ENCODE results near the gene DXO.
"Not testable (repeated sequence)": the region's sequence is repeated elsewhere in the genome, so short reads cannot be mapped to it uniquely, and the experiment has no call there.

DXO gene

DNA sequence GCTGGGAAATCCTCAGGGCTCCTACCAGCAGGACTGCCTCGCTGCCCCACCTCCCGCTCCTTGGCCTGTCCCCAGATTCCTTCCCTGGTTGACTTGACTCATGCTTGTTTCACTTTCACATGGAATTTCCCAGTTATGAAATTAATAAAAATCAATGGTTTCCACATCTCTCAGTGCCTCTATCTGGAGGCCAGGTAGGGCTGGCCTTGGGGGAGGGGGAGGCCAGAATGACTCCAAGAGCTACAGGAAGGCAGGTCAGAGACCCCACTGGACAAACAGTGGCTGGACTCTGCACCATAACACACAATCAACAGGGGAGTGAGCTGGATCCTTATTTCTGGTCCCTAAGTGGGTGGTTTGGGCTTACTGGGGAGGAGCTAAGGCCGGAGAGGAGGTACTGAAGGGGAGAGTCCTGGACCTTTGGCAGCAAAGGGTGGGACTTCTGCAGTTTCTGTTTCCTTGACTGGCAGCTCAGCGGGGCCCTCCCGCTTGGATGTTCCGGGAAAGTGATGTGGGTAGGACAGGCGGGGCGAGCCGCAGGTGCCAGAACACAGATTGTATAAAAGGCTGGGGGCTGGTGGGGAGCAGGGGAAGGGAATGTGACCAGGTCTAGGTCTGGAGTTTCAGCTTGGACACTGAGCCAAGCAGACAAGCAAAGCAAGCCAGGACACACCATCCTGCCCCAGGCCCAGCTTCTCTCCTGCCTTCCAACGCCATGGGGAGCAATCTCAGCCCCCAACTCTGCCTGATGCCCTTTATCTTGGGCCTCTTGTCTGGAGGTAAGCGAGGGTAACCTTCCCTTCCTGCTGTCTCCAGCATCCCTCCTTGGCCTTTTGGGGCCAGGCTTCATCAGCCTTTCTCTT is 26.2 kb downstream of the DXO start, which contains the start of gene CFB:
Gene CFB (plus strand): TSS at position 589 of the 863 bp plus-strand sequence. CDS start 127 bp downstream, at position 716.
- peak within 1 kb of the TSS; percentile 34 for H3K4me3 ChIP-seq (replicated peaks; ENCODE audit: low read depth, low read length)
- TF ChIP-seq, protein P1, sequence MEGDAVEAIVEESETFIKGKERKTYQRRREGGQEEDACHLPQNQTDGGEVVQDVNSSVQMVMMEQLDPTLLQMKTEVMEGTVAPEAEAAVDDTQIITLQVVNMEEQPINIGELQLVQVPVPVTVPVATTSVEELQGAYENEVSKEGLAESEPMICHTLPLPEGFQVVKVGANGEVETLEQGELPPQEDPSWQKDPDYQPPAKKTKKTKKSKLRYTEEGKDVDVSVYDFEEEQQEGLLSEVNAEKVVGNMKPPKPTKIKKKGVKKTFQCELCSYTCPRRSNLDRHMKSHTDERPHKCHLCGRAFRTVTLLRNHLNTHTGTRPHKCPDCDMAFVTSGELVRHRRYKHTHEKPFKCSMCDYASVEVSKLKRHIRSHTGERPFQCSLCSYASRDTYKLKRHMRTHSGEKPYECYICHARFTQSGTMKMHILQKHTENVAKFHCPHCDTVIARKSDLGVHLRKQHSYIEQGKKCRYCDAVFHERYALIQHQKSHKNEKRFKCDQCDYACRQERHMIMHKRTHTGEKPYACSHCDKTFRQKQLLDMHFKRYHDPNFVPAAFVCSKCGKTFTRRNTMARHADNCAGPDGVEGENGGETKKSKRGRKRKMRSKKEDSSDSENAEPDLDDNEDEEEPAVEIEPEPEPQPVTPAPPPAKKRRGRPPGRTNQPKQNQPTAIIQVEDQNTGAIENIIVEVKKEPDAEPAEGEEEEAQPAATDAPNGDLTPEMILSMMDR (IDR thresholded peaks at IDR 0.05; ENCODE audit: low read length, missing control alignments), result no peak
- DNase-seq (ENCODE audit: low read depth), result peak; percentile 90

- no peak overlapping the region for H3K4me3 ChIP-seq (replicated peaks; ENCODE audit: low read depth, low read length)
- TF ChIP-seq, protein P1 (IDR thresholded peaks at IDR 0.05; ENCODE audit: low read length, missing control alignments), result no peak
- no peak for DNase-seq (ENCODE audit: low read depth)
These were observed 26.8 kb downstream of the DXO start for GRCh38 chr6:31945154-31945506.

- TF ChIP-seq, protein P1 (IDR thresholded peaks at IDR 0.05; ENCODE audit: low read length, missing control alignments), result no peak
- no peak overlapping the region for H3K4me3 ChIP-seq (replicated peaks; ENCODE audit: low read depth, low read length)
- DNase-seq (ENCODE audit: low read depth), result no peak
These were observed 28.2 kb downstream of the DXO start for GRCh38 chr6:31943742-31944141.

- TF ChIP-seq, protein P1 (IDR thresholded peaks at IDR 0.05; ENCODE audit: low read length, missing control alignments), result no peak
- DNase-seq (ENCODE audit: low read depth), result peak; percentile 22
- no peak overlapping the region for H3K4me3 ChIP-seq (replicated peaks; ENCODE audit: low read depth, low read length)
These were observed 31.7 kb downstream of the DXO start for GRCh38 chr6:31940256-31940664.

DNA sequence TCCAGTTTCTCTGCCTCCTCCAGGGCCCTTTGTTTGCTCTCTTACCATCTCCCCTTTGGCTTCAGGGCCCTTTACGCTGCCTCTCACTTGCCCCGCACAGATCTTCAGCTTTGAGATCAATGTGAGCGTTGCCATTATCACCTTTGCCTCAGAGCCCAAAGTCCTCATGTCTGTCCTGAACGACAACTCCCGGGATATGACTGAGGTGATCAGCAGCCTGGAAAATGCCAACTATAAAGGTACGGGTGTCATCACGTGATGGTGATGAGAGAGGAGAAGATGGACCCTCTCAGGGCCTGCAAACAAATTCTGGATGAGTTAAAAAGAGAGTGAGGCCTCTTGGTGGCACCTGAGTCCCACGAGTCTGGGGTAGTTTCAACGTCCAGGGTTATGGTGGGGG is 36.1 kb downstream of the DXO start:
- H3K4me3 ChIP-seq (replicated peaks; ENCODE audit: low read depth, low read length), result no peak overlapping the region
- TF ChIP-seq, protein P1 (IDR thresholded peaks at IDR 0.05; ENCODE audit: low read length, missing control alignments), result no peak
- no peak for DNase-seq (ENCODE audit: low read depth)

GRCh38 chr6:31935021-31935420 is 36.9 kb downstream of the DXO start:
- TF ChIP-seq, protein P1 (IDR thresholded peaks at IDR 0.05; ENCODE audit: low read length, missing control alignments), result no peak
- no peak overlapping the region for H3K4me3 ChIP-seq (replicated peaks; ENCODE audit: low read depth, low read length)

DNA sequence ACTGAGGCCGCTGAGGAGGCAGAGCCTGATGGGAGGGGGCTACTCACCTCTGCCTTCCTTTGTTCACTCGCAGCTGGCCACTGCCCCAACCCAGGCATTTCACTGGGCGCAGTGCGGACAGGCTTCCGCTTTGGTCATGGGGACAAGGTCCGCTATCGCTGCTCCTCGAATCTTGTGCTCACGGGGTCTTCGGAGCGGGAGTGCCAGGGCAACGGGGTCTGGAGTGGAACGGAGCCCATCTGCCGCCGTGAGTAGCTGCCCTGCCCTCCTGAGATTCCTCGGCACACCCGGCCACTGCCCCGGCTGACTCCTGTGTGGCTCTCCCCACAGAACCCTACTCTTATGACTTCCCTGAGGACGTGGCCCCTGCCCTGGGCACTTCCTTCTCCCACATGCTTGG is 38.4 kb downstream of the DXO start:
- TF ChIP-seq, protein P1 (IDR thresholded peaks at IDR 0.05; ENCODE audit: low read length, missing control alignments), result no peak
- H3K4me3 ChIP-seq (replicated peaks; ENCODE audit: low read depth, low read length), result no peak overlapping the region
- DNase-seq (ENCODE audit: low read depth), result no peak

More at GRCh38 chr6:31935021-31935420, 36.9 kb downstream of the DXO start:
- DNase-seq (ENCODE audit: low read depth), result no peak

DNA sequence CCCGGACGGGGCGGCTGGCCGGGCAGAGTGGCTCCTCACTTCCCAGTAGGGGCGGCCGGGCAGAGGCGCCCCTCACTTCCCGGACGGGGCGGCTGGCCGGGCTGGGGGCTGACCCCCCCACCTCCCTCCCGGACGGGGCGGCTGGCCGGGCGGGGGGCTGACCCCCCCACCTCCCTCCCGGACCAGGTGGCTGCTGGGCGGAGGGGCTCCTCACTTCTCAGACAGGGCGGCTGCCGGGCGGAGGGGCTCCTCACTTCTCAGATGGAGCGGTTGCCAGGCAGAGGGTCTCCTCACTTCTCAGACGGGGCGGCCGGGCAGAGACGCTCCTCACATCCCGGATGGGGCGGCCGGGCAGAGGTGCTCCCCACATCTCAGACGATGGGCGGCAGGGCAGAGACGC is 39.8 kb downstream of the DXO start:
- DNase-seq (ENCODE audit: low read depth); H3K4me3 ChIP-seq (replicated peaks; ENCODE audit: low read depth, low read length): not testable (repeated sequence)

Data from fibroblast of pulmonary artery (primary cell).